GM19324 (cell line): ENCODE results near the gene BTBD9.

ENCODE experiments used
- ATAC-seq: cut with Tn5 transposase; IDR thresholded peaks from one replicate; pipeline ENCODE4 v1.9.1; 2021; ENCODE audit warnings: mild to moderate bottlenecking, moderate library complexity; ENCODE audit not compliant: unreplicated experiment, low FRiP score

The BTBD9 gene

DNA sequence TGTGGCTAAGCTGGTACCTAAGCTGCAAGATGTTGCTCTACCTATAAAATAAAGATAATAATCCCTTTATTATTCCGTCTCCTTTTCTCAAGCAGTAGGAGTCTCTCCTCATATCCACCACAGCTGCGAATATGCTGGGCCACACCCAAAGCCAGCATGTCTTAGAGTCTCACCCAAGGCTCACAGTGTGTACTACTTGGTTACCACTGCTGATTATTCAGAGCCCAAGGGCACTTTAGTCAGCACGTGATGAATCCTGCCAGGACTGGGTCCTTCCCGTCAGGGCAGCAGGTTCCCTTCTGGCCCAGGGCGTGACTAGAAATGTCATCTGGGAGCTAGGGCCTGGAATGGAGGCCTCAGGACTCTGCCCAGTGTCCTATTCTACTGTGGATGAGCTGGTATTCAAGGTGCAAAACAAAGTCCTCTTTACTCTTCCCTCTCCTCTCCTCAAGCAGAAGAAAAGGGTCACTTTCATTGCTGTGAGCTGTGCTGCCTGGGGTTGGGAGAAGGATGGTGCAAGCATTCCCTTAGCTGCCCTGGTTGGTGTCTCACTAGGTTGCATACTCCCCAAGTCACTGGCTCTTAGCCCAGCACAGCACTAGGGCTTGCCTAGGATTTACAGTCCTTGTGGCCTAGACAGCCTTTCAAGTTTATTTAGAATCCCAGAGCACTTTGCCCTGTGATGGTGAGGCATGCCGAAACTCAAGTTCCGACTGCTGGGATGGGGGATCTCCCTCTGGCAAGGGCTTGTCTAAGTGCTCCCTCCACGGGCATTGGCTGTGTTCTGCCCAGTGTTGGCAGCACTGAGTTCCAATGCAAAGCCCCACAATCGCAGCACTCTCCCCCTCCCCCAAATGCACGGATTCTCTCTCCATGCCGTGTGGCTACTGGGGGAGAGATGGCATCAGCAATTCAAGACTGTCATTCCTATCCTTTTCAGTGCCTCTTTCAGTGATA lies 320.2 kb downstream of the BTBD9 start:
- ATAC-seq: no peak

GRCh38 chr6:38316099-38316868 lies 323.4 kb downstream of the BTBD9 start:
- no peak for ATAC-seq

DNA sequence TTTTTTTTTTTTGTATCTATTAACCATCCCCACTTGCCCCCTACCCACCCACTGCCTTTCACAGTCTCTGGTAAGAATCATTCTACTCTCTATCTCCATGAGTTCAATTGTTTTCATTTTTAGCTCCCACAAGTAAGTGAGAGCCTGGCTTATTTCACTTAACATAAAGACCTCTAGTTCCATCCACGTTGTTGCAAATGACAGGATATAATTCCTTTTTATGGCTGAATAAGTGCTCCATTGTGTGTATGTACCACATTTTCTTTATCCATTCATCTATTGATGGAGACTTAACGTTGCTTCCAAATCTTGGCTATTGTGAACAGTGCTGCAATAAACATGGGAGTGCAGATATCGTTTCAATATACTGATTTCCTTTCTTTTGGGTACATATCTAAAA lies 328.5 kb downstream of the BTBD9 start:
- ATAC-seq: no peak

- ATAC-seq: no peak
Observed at GRCh38 chr6:38310061-38310460, 329.7 kb downstream of the BTBD9 start.

DNA sequence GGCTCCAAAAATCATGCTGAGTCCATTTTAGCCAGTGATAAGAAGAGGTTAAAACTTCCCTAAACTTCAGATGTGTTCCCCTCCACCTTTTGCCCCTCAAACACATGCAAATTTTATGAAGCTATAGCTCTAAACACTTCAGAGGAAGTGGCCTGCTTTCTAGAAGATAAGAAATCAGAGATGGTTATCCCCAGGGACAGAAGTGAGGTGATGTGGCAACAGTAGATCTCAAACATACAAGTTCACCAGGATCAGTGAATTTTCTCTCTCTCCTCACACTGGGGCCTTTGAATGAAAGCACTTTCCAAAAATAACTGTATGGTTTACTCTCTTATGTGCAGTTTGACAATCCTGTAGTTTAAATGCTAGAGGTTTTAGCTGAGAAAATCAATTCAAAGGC lies 332.0 kb downstream of the BTBD9 start:
- no peak for ATAC-seq

GRCh38 chr6:38306931-38307330 lies 332.8 kb downstream of the BTBD9 start:
- ATAC-seq: no peak

- ATAC-seq: no peak
Observed at GRCh38 chr6:38305995-38306681, 333.6 kb downstream of the BTBD9 start.

GRCh38 chr6:38302838-38303237 lies 336.9 kb downstream of the BTBD9 start:
- no peak for ATAC-seq

- ATAC-seq: no peak
Observed at GRCh38 chr6:38302081-38302480, 337.6 kb downstream of the BTBD9 start.

DNA sequence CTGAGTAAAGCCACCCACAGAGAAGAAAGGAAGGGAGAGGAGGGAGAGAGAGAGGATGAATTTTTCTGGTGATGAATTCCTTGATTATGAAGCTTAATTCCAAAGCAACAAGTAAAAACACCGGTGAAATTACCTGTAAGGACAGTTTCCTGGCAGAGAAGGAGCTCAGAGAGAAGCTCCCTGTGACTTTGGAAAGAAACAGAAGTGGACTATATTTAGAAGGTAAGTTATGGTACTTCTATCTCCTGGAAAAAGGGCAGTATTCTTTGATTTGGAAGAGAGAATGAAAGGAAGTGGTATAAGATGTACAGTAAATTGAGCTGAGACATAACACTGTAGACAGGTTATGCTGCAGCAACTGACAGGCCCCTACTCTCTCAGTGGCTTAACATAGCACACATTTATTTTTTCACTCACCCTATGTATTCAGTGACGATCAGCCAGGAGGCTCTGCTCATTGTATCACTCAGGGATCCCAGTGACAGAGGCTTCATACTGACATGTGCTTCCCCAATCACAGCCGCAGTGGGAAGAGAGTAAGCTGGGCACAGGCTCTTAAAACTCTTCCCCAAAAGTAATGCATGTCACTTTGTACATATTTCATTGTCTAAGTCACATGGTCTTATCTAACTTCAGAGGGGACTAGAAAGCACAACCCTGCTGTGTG lies 349.5 kb downstream of the BTBD9 start:
- ATAC-seq: no peak

DNA sequence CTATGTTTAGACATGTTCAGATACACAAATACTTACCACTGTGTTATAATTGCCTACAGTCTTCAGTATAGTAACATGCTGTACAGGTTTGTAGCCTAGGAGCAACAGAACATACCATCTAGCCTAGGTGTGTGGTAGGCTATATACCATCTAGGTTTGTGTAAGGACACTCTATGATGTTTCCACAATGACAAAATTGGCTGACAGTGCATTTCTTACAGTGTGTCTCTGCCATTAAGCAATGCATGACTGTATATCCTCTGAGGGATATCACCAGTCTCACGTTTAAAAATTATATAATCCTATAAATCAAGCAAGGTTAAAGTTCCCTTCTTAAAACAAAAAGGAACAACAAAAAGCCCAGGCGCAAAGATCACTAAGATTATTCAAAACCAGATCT lies 352.2 kb downstream of the BTBD9 start:
- ATAC-seq: no peak

GRCh38 chr6:38284802-38285394 lies 354.8 kb downstream of the BTBD9 start:
- ATAC-seq: no peak

DNA sequence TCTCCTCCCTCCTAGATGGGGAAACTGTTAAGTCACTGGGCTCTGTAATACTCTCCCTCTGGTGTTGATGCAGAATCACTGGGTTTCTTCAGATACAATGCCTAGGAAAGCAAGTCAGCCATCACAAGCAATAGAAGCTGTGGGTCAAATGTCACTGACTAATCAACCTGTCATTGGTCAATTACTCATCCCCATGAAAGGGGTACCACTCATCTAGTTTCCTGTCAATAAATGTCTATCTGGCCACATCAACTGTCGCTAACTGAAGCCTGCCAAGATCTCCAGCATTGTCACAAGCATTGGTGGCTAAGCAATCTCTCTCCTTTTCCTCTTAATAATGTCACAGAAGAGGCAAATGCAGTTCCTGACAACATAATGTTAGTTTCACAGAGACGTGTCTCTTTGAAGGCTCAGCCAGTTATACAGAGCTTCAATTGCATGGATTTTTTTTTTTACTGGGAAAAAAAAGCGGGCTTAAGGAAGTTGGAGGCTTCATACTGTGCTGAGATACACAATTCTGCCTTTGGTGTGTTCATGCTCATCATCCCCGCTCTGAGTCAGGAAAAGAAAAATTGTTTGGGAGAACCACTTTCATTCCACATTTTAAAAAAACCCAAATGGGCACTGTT lies 355.9 kb downstream of the BTBD9 start:
- ATAC-seq: no peak

DNA sequence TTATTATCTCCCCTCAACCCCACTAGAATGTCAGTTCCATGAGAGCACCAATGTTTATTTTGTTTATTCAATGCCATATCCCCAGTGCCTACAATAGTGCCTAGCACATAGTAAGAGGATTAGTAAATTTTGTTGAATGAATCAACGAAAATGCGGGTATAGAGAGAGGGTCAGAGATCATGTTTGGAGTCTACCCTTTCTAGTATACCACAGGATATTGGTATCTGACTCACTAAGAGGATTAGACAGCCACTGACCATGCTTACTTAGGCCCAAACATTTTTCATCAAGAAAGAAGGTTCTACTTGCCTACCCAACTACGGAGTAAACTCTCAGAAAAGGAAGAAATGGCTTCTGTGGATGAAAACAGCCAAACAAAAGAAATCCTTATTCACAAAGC lies 356.8 kb downstream of the BTBD9 start:
- ATAC-seq: no peak

GRCh38 chr6:38281126-38281525 lies 358.6 kb downstream of the BTBD9 start:
- no peak for ATAC-seq

- no peak for ATAC-seq
Observed at GRCh38 chr6:38279963-38280588, 359.7 kb downstream of the BTBD9 start.

DNA sequence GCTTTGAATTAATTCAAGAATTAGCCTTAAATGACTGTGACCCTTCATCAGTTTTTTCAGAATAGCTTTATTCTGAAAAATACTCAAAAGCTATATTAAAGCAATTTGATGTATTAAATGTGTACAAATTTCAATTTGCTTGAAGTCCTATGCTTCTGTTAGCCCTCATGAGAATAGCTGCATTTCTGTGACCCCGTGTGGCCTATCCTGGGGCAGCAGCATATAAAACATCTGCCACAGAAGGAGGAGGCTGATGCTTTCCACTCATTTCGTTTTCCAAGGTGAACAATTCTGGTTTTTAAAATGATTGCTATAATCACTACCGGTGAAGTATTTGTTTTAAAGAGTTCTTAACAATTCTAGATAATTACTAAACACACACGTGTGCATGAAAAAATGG lies 360.3 kb downstream of the BTBD9 start:
- ATAC-seq: no peak

- ATAC-seq: no peak
Observed at GRCh38 chr6:38273325-38273724, 366.4 kb downstream of the BTBD9 start.

DNA sequence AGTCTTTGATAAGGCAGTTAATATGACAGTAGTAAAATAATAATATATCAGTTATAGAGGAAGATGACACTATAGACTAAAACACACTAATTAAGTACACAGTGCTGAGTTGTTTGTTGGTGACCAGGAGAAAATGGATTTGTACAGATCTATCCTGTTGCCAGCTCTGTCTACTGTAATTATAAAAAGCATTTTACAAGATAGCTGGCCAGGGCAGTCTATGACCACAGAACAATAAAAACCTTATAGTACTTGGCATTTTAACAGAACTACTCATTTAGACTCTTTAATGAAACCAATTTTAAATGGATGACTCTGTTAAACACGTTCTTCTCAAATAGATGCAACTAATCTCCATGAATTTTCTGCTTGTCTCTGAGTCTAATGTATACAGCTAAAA lies 367.5 kb downstream of the BTBD9 start:
- no peak for ATAC-seq
